Measurements from ENCODE around the gene EPPIN.

The EPPIN gene

DNA sequence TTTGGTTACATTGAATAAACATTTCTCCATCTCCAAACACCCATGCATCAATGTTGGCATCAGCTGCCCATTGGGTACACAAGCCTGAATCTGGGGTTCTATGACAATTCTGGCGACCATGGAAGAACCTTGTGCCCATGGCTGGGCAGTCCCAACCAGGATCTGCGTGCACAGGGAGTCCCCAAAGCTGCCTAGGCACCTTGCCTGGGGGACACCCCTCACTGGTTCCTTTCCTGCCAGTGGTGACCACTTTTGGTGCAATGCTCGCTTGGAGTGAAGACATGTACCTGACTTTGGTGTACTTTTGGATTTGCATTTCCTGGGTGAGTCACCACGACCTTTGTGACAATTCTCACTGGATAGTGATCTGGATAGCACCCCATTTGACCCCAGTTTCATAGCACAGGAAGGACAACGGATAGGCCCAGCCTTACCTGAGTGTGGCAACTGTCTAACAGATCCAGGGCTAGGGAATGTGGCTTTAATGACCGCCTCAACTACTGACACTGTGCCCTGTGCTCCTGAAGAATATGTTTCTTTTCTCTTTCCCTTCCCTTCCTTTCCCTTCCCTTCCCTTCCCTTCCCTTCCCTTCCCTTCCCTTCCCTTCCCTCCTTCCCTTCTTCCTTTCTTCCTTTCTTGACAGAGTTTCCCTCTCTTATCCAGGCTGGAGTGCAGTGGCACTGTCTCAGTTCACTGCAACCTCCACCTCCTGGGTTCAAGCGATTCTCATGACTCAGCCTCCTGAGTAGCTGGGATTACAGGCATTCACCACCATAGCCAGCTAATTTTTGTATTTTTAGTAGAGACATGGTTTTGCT lies 38.9 kb downstream of the EPPIN start:
- peaks cover 20% of the 10 kb centered on the region for H3K4me1 Mint-ChIP-seq
- H3K9me3 Mint-ChIP-seq: no peaks in the 10 kb centered on the region
- no peaks in the 10 kb centered on the region for H3K36me3 Mint-ChIP-seq
- H3K27me3 Mint-ChIP-seq: peaks cover 63% of the 10 kb centered on the region
- no peak overlapping the region for H3K27ac Mint-ChIP-seq
- no peak overlapping the region for H3K4me3 Mint-ChIP-seq
- ATAC-seq: no peak

- peak; percentile 78 for ATAC-seq
Measured at GRCh38 chr20:45507011-45507820, 40.0 kb downstream of the EPPIN start.

GRCh38 chr20:45506398-45506797 lies 40.8 kb downstream of the EPPIN start:
- H3K9me3 Mint-ChIP-seq: no peaks in the 10 kb centered on the region
- no peaks in the 10 kb centered on the region for H3K36me3 Mint-ChIP-seq
- H3K4me3 Mint-ChIP-seq: no peak overlapping the region
- H3K27ac Mint-ChIP-seq: no peak overlapping the region
- H3K27me3 Mint-ChIP-seq: peaks cover 60% of the 10 kb centered on the region
- peaks cover 20% of the 10 kb centered on the region for H3K4me1 Mint-ChIP-seq
- no peak for ATAC-seq

More at GRCh38 chr20:45507011-45507820, 40.0 kb downstream of the EPPIN start:
- Mint-ChIP-seq H3K4me1 (peaks cover 20% of the 10 kb centered on the region), H3K9me3 (no peaks in the 10 kb centered on the region), H3K4me3 (no peak overlapping the region), H3K36me3 (no peaks in the 10 kb centered on the region), H3K27ac (no peak overlapping the region), H3K27me3 (peaks cover 63% of the 10 kb centered on the region)

GRCh38 chr20:45503403-45503802 lies 43.8 kb downstream of the EPPIN start:
- Mint-ChIP-seq H3K27ac (no peak overlapping the region), H3K27me3 (peaks cover 62% of the 10 kb centered on the region), H3K4me3 (no peak overlapping the region), H3K36me3 (no peaks in the 10 kb centered on the region), H3K4me1 (peaks cover 15% of the 10 kb centered on the region), H3K9me3 (no peaks in the 10 kb centered on the region)
- no peak for ATAC-seq

DNA sequence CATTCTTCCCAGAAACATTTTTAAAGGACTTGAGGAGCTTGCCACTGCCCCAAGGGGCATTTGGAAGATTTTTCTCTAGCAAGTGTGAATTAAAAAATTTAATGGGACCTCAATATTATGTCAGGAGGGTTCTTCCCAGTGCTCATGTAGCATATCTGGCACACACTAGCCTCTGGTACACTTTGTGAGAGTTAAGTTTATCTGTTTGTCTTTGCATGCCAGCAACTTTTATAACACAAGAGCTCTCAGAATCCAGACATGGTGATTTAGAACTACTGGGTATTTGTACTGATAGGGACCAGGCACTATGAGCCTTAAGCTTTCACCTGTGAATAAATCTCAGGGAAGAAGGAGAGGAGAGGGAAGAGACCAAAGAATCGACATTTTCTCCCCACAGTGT lies 44.6 kb downstream of the EPPIN start:
- Mint-ChIP-seq H3K4me1 (peaks cover 8% of the 10 kb centered on the region), H3K27ac (no peak overlapping the region), H3K4me3 (no peak overlapping the region), H3K27me3 (peaks cover 54% of the 10 kb centered on the region), H3K9me3 (no peaks in the 10 kb centered on the region), H3K36me3 (no peaks in the 10 kb centered on the region)
- no peak for ATAC-seq

- Mint-ChIP-seq H3K4me3 (no peak overlapping the region), H3K27me3 (peaks cover 54% of the 10 kb centered on the region), H3K4me1 (no peaks in the 10 kb centered on the region), H3K27ac (no peak overlapping the region), H3K36me3 (no peaks in the 10 kb centered on the region), H3K9me3 (no peaks in the 10 kb centered on the region)
- no peak for ATAC-seq
Measured at GRCh38 chr20:45501600-45501999, 45.6 kb downstream of the EPPIN start.

DNA sequence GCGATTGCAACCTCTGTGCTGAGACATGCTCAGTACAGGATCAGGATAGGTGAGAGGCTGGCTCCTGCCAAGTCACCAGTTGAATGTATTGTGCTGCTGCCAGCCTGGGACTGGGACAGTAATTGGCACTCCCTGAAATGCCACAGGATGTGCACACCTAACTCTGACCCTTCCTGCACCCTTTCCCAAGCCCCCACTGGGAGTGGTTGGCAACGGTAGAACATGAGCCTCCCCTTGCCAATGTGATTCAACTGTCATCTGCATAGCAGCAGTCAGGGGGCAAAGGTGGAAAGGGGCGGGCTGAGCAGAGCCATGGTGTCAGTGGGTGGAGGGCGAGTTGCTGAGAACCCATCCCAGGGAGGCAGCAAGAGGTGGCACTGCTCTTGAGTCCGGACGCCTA lies 47.2 kb downstream of the EPPIN start:
- H3K27me3 Mint-ChIP-seq: peaks cover 43% of the 10 kb centered on the region
- no peaks in the 10 kb centered on the region for H3K4me1 Mint-ChIP-seq
- no peaks in the 10 kb centered on the region for H3K36me3 Mint-ChIP-seq
- no peaks in the 10 kb centered on the region for H3K9me3 Mint-ChIP-seq
- no peak overlapping the region for H3K4me3 Mint-ChIP-seq
- peak; percentile 46 for ATAC-seq
- no peak overlapping the region for H3K27ac Mint-ChIP-seq

GRCh38 chr20:45497971-45498494 lies 49.2 kb downstream of the EPPIN start:
- no peaks in the 10 kb centered on the region for H3K36me3 Mint-ChIP-seq
- H3K27ac Mint-ChIP-seq: no peak overlapping the region
- no peak overlapping the region for H3K4me3 Mint-ChIP-seq
- no peaks in the 10 kb centered on the region for H3K9me3 Mint-ChIP-seq
- no peak for ATAC-seq
- H3K4me1 Mint-ChIP-seq: no peaks in the 10 kb centered on the region
- H3K27me3 Mint-ChIP-seq: peaks cover 34% of the 10 kb centered on the region

GRCh38 chr20:45496166-45496565 lies 51.0 kb downstream of the EPPIN start:
- Mint-ChIP-seq H3K9me3 (no peaks in the 10 kb centered on the region), H3K27me3 (peaks cover 41% of the 10 kb centered on the region), H3K36me3 (no peaks in the 10 kb centered on the region), H3K27ac (no peak overlapping the region), H3K4me1 (no peaks in the 10 kb centered on the region), H3K4me3 (no peak overlapping the region)
- ATAC-seq: no peak

DNA sequence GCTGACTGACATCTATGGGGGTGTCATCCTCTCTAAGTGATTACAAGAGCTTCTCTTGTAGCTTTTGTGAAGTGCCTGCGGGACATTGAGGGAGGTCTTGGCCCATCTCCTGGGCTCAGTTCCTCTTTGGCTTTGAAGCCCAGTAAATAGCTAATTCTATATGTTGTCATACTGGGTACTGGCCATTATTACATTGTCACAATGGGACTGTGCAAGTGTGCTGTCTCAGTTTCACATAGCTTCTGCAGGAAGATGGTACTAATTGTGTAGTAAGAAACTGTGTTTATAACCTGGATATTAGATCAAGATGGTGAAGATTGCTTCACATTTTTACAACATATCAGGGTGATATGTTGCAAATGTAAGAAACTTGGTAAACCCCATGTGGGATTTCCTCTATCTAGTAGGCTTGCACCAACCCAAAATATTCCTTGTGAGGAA lies 51.7 kb downstream of the EPPIN start:
- H3K4me3 Mint-ChIP-seq: no peak overlapping the region
- no peak for ATAC-seq

More for the DNA sequence above, 51.7 kb downstream of the EPPIN start:
- Mint-ChIP-seq H3K36me3 (no peaks in the 10 kb centered on the region), H3K27ac (no peak overlapping the region), H3K4me1 (no peaks in the 10 kb centered on the region), H3K9me3 (no peaks in the 10 kb centered on the region), H3K27me3 (peaks cover 41% of the 10 kb centered on the region)

Data from stimulated activated memory B cell treated with anti-CD40 and anti-IgM and Interleukin-4, amounts not matched to agents 10 μg/mL and 1 μg/mL and 100 μg/mL, for 72 hours (primary cell).